ENCODE results near the gene GRID2. TPM values are rescaled to one million over a fixed set of nuclear protein-coding genes. Genes with fewer than 3 reads are reported as not detected.

GRID2 gene
- total and polyA plus RNA-seq, 9 of the 15 experiments (the other 6 are each of a cell fraction or from before 2014, with no cell fraction given) = 0.04 TPM; not detected in 7

GRCh38 chr4:93719552-93719951 lies 1415.8 kb downstream of the GRID2 start (continued):
- TF ChIP-seq, protein P1, sequence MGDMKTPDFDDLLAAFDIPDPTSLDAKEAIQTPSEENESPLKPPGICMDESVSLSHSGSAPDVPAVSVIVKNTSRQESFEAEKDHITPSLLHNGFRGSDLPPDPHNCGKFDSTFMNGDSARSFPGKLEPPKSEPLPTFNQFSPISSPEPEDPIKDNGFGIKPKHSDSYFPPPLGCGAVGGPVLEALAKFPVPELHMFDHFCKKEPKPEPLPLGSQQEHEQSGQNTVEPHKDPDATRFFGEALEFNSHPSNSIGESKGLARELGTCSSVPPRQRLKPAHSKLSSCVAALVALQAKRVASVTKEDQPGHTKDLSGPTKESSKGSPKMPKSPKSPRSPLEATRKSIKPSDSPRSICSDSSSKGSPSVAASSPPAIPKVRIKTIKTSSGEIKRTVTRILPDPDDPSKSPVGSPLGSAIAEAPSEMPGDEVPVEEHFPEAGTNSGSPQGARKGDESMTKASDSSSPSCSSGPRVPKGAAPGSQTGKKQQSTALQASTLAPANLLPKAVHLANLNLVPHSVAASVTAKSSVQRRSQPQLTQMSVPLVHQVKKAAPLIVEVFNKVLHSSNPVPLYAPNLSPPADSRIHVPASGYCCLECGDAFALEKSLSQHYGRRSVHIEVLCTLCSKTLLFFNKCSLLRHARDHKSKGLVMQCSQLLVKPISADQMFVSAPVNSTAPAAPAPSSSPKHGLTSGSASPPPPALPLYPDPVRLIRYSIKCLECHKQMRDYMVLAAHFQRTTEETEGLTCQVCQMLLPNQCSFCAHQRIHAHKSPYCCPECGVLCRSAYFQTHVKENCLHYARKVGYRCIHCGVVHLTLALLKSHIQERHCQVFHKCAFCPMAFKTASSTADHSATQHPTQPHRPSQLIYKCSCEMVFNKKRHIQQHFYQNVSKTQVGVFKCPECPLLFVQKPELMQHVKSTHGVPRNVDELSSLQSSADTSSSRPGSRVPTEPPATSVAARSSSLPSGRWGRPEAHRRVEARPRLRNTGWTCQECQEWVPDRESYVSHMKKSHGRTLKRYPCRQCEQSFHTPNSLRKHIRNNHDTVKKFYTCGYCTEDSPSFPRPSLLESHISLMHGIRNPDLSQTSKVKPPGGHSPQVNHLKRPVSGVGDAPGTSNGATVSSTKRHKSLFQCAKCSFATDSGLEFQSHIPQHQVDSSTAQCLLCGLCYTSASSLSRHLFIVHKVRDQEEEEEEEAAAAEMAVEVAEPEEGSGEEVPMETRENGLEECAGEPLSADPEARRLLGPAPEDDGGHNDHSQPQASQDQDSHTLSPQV (IDR thresholded peaks at IDR 0.05) = no peak
- TF ChIP-seq ZNF445 (CRISPR knock-in tag; IDR thresholded peaks at IDR 0.05; ENCODE audit: low read depth) (no peak), SREBF1 (IDR thresholded peaks at IDR 0.05; ENCODE audit: borderline replicate concordance, low read depth, low read length) (no peak), DIDO1 (tag; IDR thresholded peaks at IDR 0.05; ENCODE audit: low read depth) (no peak)
- TF ChIP-seq, protein P2, sequence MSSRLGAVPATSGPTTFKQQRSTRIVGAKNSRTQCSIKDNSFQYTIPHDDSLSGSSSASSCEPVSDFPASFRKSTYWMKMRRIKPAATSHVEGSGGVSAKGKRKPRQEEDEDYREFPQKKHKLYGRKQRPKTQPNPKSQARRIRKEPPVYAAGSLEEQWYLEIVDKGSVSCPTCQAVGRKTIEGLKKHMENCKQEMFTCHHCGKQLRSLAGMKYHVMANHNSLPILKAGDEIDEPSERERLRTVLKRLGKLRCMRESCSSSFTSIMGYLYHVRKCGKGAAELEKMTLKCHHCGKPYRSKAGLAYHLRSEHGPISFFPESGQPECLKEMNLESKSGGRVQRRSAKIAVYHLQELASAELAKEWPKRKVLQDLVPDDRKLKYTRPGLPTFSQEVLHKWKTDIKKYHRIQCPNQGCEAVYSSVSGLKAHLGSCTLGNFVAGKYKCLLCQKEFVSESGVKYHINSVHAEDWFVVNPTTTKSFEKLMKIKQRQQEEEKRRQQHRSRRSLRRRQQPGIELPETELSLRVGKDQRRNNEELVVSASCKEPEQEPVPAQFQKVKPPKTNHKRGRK (tag; IDR thresholded peaks at IDR 0.05) = no peak
- TF ChIP-seq, protein P3, sequence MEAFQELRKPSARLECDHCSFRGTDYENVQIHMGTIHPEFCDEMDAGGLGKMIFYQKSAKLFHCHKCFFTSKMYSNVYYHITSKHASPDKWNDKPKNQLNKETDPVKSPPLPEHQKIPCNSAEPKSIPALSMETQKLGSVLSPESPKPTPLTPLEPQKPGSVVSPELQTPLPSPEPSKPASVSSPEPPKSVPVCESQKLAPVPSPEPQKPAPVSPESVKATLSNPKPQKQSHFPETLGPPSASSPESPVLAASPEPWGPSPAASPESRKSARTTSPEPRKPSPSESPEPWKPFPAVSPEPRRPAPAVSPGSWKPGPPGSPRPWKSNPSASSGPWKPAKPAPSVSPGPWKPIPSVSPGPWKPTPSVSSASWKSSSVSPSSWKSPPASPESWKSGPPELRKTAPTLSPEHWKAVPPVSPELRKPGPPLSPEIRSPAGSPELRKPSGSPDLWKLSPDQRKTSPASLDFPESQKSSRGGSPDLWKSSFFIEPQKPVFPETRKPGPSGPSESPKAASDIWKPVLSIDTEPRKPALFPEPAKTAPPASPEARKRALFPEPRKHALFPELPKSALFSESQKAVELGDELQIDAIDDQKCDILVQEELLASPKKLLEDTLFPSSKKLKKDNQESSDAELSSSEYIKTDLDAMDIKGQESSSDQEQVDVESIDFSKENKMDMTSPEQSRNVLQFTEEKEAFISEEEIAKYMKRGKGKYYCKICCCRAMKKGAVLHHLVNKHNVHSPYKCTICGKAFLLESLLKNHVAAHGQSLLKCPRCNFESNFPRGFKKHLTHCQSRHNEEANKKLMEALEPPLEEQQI (IDR thresholded peaks at IDR 0.05) = no peak
